ENCODE results near the gene PRPS1.

- no peak for TF ChIP-seq CTCF (IDR thresholded peaks at IDR 0.05)
- no peak for TF ChIP-seq POLR2AphosphoS5 (IDR thresholded peaks at IDR 0.05)
- TF ChIP-seq POLR2A (IDR thresholded peaks at IDR 0.05): no peak
These were observed 45.1 kb downstream of the PRPS1 start for GRCh38 chrX:107673431-107673830.

Data from breast epithelium (tissue), 3 donors.